Naive B cell (primary cell): ENCODE results near the gene FLNB. TPM values are rescaled to one million over a fixed set of nuclear protein-coding genes. Genes with fewer than 3 reads are reported as not detected.

ENCODE experiments used
- ATAC-seq, 2 donors: fragments of 150-1000 bp; cut with Tn5 transposase; 2 replicates each; pipeline ENCODE4 v1.10.0; 2021; ENCODE audit warnings: low read depth in 2 of 2, mild to moderate bottlenecking in 2 of 2, moderate library complexity in 2 of 2
- DNase-seq: peaks from one replicate; pipeline ENCODE4 v3.0.0; 2022
- H3K27ac Mint-ChIP-seq, 6 donors: one replicate each; pipeline ENCODE4 v1.8.0; 2020 to 2022; ENCODE audit warnings: mild to moderate bottlenecking in 6 of 6, mixed read lengths in 6 of 6, moderate library complexity in 5 of 6, inconsistent platforms in 2 of 6
- H3K27me3 Mint-ChIP-seq, 3 donors: one replicate each; pipeline ENCODE4 v1.8.0; 2021 to 2022; ENCODE audit warnings: mixed read lengths in 3 of 3, mild to moderate bottlenecking in 1 of 3
- H3K36me3 Mint-ChIP-seq, 2 donors: one replicate each; pipeline ENCODE4 v1.8.0; 2020 to 2022; ENCODE audit warnings: mixed read lengths in 2 of 2, inconsistent platforms in 1 of 2, mild to moderate bottlenecking in 1 of 2
- H3K4me1 Mint-ChIP-seq, 3 donors: one replicate each; pipeline ENCODE4 v1.8.0; 2020 to 2022; ENCODE audit warnings: mixed read lengths in 3 of 3, inconsistent platforms in 1 of 3, mild to moderate bottlenecking in 1 of 3, moderate library complexity in 1 of 3
- H3K4me3 Mint-ChIP-seq, 8 donors: one replicate each; pipeline ENCODE4 v1.8.0; 2020 to 2022; ENCODE audit warnings: mild to moderate bottlenecking in 8 of 8, mixed read lengths in 8 of 8, moderate library complexity in 8 of 8, inconsistent platforms in 2 of 8
- H3K9me3 Mint-ChIP-seq, 7 donors: one replicate each; pipeline ENCODE4 v1.8.0; 2020 to 2022; ENCODE audit warnings: mixed read lengths in 7 of 7, mild to moderate bottlenecking in 5 of 7, inconsistent platforms in 2 of 7, moderate library complexity in 1 of 7
- polyA plus RNA-seq, 6 donors: library from polyadenylated mRNA; unstranded; fragments of 300-500 nt; fragmentation: Illumina TruSeq; gene quantifications; one replicate each; pipeline ENCODE4 v1.2.3, GENCODE V29; 2021; ENCODE audit warnings: low read depth in 6 of 6

The FLNB gene
- polyA plus RNA-seq = 10 to 100 TPM in 3 of 6 donors, 1 to 10 TPM in 3; 3.2 to 14.6 (median 9.7) TPM

GRCh38 chr3:58008141-58009025, at the start of gene FLNB:
Gene FLNB, plus strand, starts transcription at chr3:58008422. Its CDS starts 143 bp downstream, at chr3:58008565.
- Mint-ChIP-seq H3K4me1 (peaks cover 17 to 22% (median 19%) of the 10 kb centered on the region in 3 donors), H3K4me3 (peak within 1 kb of the TSS; percentile 81 to 96 (median 91)), H3K27me3 (no peaks in the 10 kb centered on the region), H3K9me3 (no peaks in the 10 kb centered on the region), H3K27ac (peak within 1 kb of the TSS; percentile 81 to 94 (median 84)), H3K36me3 (no peaks in the 10 kb centered on the region)
- peak; percentile 79 for ATAC-seq
- peak; percentile 69 for DNase-seq

GRCh38 chr3:57958642-57959422, 49.4 kb upstream of the FLNB start:
- H3K4me3 Mint-ChIP-seq = peak overlapping the region in 7 of 8 donors; percentile 21 to 89 (median 64)

GRCh38 chr3:57959423-57960173, 48.6 kb upstream of the FLNB start:
- Mint-ChIP-seq H3K36me3 (no peaks in the 10 kb centered on the region), H3K4me3 (peak overlapping the region in 5 of 8 donors; percentile 16 to 89 (median 21)), H3K27ac (peak overlapping the region; percentile 5 to 63 (median 20)), H3K27me3 (no peaks in the 10 kb centered on the region), H3K9me3 (peaks cover 0 to 3% (median 0%) of the 10 kb centered on the region in 7 donors), H3K4me1 (peaks cover 15 to 23% (median 23%) of the 10 kb centered on the region in 3 donors)
- peak in 1 of 2 donors; percentile 39 for ATAC-seq
- DNase-seq = no peak

More at GRCh38 chr3:57958642-57959422, 49.4 kb upstream of the FLNB start:
- Mint-ChIP-seq H3K27ac (peak overlapping the region in 4 of 6 donors; percentile 8 to 69 (median 16)), H3K27me3 (no peaks in the 10 kb centered on the region), H3K9me3 (peaks cover 0 to 3% (median 0%) of the 10 kb centered on the region in 7 donors), H3K4me1 (peaks cover 15 to 23% (median 23%) of the 10 kb centered on the region in 3 donors), H3K36me3 (no peaks in the 10 kb centered on the region)
- peak in 1 of 2 donors; percentile 27 for ATAC-seq
- DNase-seq = no peak

- H3K4me3 Mint-ChIP-seq = no peak overlapping the region
- H3K27me3 Mint-ChIP-seq = no peaks in the 10 kb centered on the region
- ATAC-seq = no peak
- peaks cover 0 to 3% (median 0%) of the 10 kb centered on the region in 7 donors for H3K9me3 Mint-ChIP-seq
- H3K27ac Mint-ChIP-seq = peak overlapping the region in 1 of 6 donors; percentile 27
- H3K36me3 Mint-ChIP-seq = no peaks in the 10 kb centered on the region
- peaks cover 15 to 23% (median 23%) of the 10 kb centered on the region in 3 donors for H3K4me1 Mint-ChIP-seq
- DNase-seq = no peak
Measured at GRCh38 chr3:57960174-57960505, 48.1 kb upstream of the FLNB start.

GRCh38 chr3:57961177-57961827, 46.9 kb upstream of the FLNB start:
- no peak for DNase-seq
- Mint-ChIP-seq H3K4me1 (peaks cover 15 to 23% (median 23%) of the 10 kb centered on the region in 3 donors), H3K36me3 (no peaks in the 10 kb centered on the region), H3K9me3 (peaks cover 0 to 3% (median 0%) of the 10 kb centered on the region in 7 donors), H3K27me3 (no peaks in the 10 kb centered on the region), H3K4me3 (no peak overlapping the region), H3K27ac (no peak overlapping the region)
- no peak for ATAC-seq

GRCh38 chr3:57961828-57962447, 46.3 kb upstream of the FLNB start:
- no peak for DNase-seq
- Mint-ChIP-seq H3K36me3 (no peaks in the 10 kb centered on the region), H3K27ac (peak overlapping the region in 1 of 6 donors; percentile 26), H3K27me3 (no peaks in the 10 kb centered on the region), H3K4me1 (peaks cover 15 to 23% (median 23%) of the 10 kb centered on the region in 3 donors), H3K4me3 (no peak overlapping the region), H3K9me3 (peaks cover 0 to 3% (median 0%) of the 10 kb centered on the region in 7 donors)
- no peak for ATAC-seq

GRCh38 chr3:57962448-57962834, 45.8 kb upstream of the FLNB start:
- H3K27me3 Mint-ChIP-seq = no peaks in the 10 kb centered on the region
- peak overlapping the region in 1 of 6 donors; percentile 15 for H3K27ac Mint-ChIP-seq
- DNase-seq (no peak), ATAC-seq (no peak)
- H3K4me1 Mint-ChIP-seq = peaks cover 15 to 23% (median 23%) of the 10 kb centered on the region in 3 donors
- H3K4me3 Mint-ChIP-seq = no peak overlapping the region
- no peaks in the 10 kb centered on the region for H3K36me3 Mint-ChIP-seq
- peaks cover 0 to 3% (median 0%) of the 10 kb centered on the region in 7 donors for H3K9me3 Mint-ChIP-seq

GRCh38 chr3:57963811-57964346, 44.3 kb upstream of the FLNB start:
- H3K36me3 Mint-ChIP-seq = no peaks in the 10 kb centered on the region
- H3K27ac Mint-ChIP-seq = no peak overlapping the region
- DNase-seq (no peak), ATAC-seq (no peak)
- no peak overlapping the region for H3K4me3 Mint-ChIP-seq
- no peaks in the 10 kb centered on the region for H3K9me3 Mint-ChIP-seq
- H3K27me3 Mint-ChIP-seq = no peaks in the 10 kb centered on the region
- peaks cover 9 to 16% (median 14%) of the 10 kb centered on the region in 3 donors for H3K4me1 Mint-ChIP-seq

GRCh38 chr3:57966829-57967228, 41.4 kb upstream of the FLNB start:
- DNase-seq (no peak), ATAC-seq (no peak)
- Mint-ChIP-seq H3K27me3 (peaks cover 0 to 2% (median 0%) of the 10 kb centered on the region in 3 donors), H3K4me3 (no peak overlapping the region), H3K4me1 (peaks cover 0 to 2% (median 0%) of the 10 kb centered on the region in 3 donors), H3K36me3 (no peaks in the 10 kb centered on the region), H3K27ac (no peak overlapping the region), H3K9me3 (no peaks in the 10 kb centered on the region)

GRCh38 chr3:57967590-57967989, 40.6 kb upstream of the FLNB start:
- Mint-ChIP-seq H3K27me3 (peaks cover 0 to 4% (median 0%) of the 10 kb centered on the region in 3 donors), H3K27ac (no peak overlapping the region), H3K9me3 (no peaks in the 10 kb centered on the region), H3K36me3 (no peaks in the 10 kb centered on the region), H3K4me3 (no peak overlapping the region), H3K4me1 (peaks cover 0 to 4% (median 0%) of the 10 kb centered on the region in 3 donors)
- no peak for DNase-seq
- ATAC-seq = no peak

- Mint-ChIP-seq H3K9me3 (no peaks in the 10 kb centered on the region), H3K4me1 (peaks cover 0 to 4% (median 0%) of the 10 kb centered on the region in 3 donors)
Measured at GRCh38 chr3:57968501-57968900, 39.7 kb upstream of the FLNB start.

GRCh38 chr3:57971975-57972374, 36.2 kb upstream of the FLNB start:
- Mint-ChIP-seq H3K27ac (peak overlapping the region in 1 of 6 donors; percentile 93), H3K9me3 (no peaks in the 10 kb centered on the region), H3K4me3 (no peak overlapping the region), H3K36me3 (no peaks in the 10 kb centered on the region), H3K27me3 (peaks cover 0 to 6% (median 0%) of the 10 kb centered on the region in 3 donors), H3K4me1 (peaks cover 0 to 4% (median 0%) of the 10 kb centered on the region in 3 donors)
- no peak for ATAC-seq
- DNase-seq = no peak

More at GRCh38 chr3:57968501-57968900, 39.7 kb upstream of the FLNB start:
- Mint-ChIP-seq H3K4me3 (no peak overlapping the region), H3K36me3 (no peaks in the 10 kb centered on the region), H3K27ac (no peak overlapping the region), H3K27me3 (peaks cover 0 to 4% (median 0%) of the 10 kb centered on the region in 3 donors)
- DNase-seq = no peak
- ATAC-seq = no peak
